ENCODE measurements around the gene TBC1D14. TPM values are rescaled to one million over a fixed set of nuclear protein-coding genes. Genes with fewer than 3 reads are reported as not detected.

Gene TBC1D14
- total and polyA plus RNA-seq, 2 of the 4 experiments (the other 2 are of a cell fraction) = 31.7 to 40.7 TPM

DNA sequence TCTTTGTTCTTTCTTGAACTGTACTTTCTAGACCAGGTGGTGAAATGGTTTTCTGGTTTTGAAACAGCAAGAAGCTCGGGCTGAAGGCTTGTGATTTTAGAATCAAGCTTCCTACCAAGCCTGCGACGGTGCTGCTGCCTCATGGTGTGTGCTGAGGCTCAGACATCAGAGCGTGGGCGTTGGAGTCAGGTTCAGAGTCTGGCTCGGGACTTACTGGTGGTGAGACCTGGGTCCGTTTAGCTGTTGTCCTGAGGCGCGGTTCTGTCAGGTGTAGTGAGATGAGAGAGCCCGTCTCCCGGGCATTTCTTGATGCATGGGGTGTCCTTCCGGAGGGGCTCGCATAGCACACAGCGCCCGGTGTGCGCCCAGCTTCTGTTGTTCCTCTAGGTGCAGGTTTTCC, 113.9 kb downstream of the TBC1D14 start:
- no peaks in the 10 kb centered on the region for H3K9me3 ChIP-seq (ENCODE audit: control insufficient read depth, insufficient read depth, low read length)
- peaks cover 8% of the 10 kb centered on the region for H3K4me1 ChIP-seq (ENCODE audit: control insufficient read depth, insufficient read depth, low read length)
- in situ Hi-C loops (cut with MboI; ENCODE audit: low sequenced_read_pairs) (no loop called here), intact Hi-C loops (cut with micrococcal nuclease) (no loop called here), dilution Hi-C loops (cut with HindIII; ENCODE audit: low sequenced_read_pairs, unreplicated experiment) (no loop called here)
- CTCF ChIA-PET = no interaction called here
- H3K36me3 ChIP-seq (ENCODE audit: control insufficient read depth, insufficient read depth, low read length) = peaks cover 35% of the 10 kb centered on the region
- H2BK120ac ChIP-seq (ENCODE audit: low read depth, low read length) = peak overlapping the region; percentile 87
- peak overlapping the region; percentile 92 for H3K4ac ChIP-seq (ENCODE audit: low read depth, low read length)
- H4K5ac ChIP-seq (ENCODE audit: low read depth, low read length) = peak overlapping the region; percentile 49; the same call in 1 of the 2 replicates
- peak overlapping the region; percentile 5 to 51; a peak in 2 of 4 replicates for H4K8ac ChIP-seq (ENCODE audit: low read depth in 2 of 2, low read length in 2 of 2)
- H3K4me3 ChIP-seq (ENCODE audit: insufficient read depth, low read depth, low read length) = no peak overlapping the region
- ATAC-seq (ENCODE audit: low read depth) (no peak), DNase-seq (no peak)
- H3K4me2 ChIP-seq (ENCODE audit: low read depth, low read length) = no peak overlapping the region
- no peak overlapping the region for H3K9ac ChIP-seq (ENCODE audit: low read depth, low read length)
- no peaks in the 10 kb centered on the region for H4K20me1 ChIP-seq (ENCODE audit: insufficient read depth, low read length)
- H3K56ac ChIP-seq (ENCODE audit: extremely low read depth, insufficient read depth, low read length) = no peak overlapping the region
- H4K91ac ChIP-seq (ENCODE audit: insufficient read depth, low read depth, low read length) = peak overlapping the region; percentile 57
- H2BK20ac ChIP-seq (ENCODE audit: low read depth, low read length) = peak overlapping the region; percentile 77
- H3K27me3 ChIP-seq (ENCODE audit: control insufficient read depth, insufficient read depth, low read length) = no peaks in the 10 kb centered on the region
- peak overlapping the region; percentile 71 for H2AK5ac ChIP-seq (ENCODE audit: low read depth, low read length)
- H2AFZ ChIP-seq (replicated peaks; ENCODE audit: low read length, poor library complexity) = no peak overlapping the region
- 97% methylated on average over 6 of the region's 16 CpGs; no CpG with 5 or more reads in 1 of the 2 experiments for WGBS, 2 experiments (ENCODE audit: extremely low coverage in 2 of 2, insufficient read length in 1 of 2)
- POLR2A ChIA-PET (ENCODE audit: unreplicated experiment) = no interaction called here
- H3K9me1 ChIP-seq (ENCODE audit: insufficient read depth, low read length) = peaks cover 20% of the 10 kb centered on the region
- H2AK9ac ChIP-seq (replicated peaks; ENCODE audit: low read depth, low read length, poor library complexity) = peak overlapping the region; percentile 67
- H3K27ac ChIP-seq (ENCODE audit: insufficient read depth, low read length) = no peak overlapping the region
- peak overlapping the region; percentile 87 for H3K23ac ChIP-seq (ENCODE audit: low read depth, low read length)
- H3K79me1 ChIP-seq (ENCODE audit: low read depth in 1 of 2, low read length in 2 of 2) = peaks cover 23 to 54% of the 10 kb centered on the region in 2 experiments; a peak in 3 of 4 replicates
- TF ChIP-seq CEBPB (IDR thresholded peaks at IDR 0.05; ENCODE audit: low read depth, low read length) = no peak
- TF ChIP-seq RFX5 (IDR thresholded peaks at IDR 0.05; ENCODE audit: low read depth, low read length) = no peak
- TF ChIP-seq MAFK (IDR thresholded peaks at IDR 0.05; ENCODE audit: low read depth, low read length) = no peak
- TF ChIP-seq, protein P1, sequence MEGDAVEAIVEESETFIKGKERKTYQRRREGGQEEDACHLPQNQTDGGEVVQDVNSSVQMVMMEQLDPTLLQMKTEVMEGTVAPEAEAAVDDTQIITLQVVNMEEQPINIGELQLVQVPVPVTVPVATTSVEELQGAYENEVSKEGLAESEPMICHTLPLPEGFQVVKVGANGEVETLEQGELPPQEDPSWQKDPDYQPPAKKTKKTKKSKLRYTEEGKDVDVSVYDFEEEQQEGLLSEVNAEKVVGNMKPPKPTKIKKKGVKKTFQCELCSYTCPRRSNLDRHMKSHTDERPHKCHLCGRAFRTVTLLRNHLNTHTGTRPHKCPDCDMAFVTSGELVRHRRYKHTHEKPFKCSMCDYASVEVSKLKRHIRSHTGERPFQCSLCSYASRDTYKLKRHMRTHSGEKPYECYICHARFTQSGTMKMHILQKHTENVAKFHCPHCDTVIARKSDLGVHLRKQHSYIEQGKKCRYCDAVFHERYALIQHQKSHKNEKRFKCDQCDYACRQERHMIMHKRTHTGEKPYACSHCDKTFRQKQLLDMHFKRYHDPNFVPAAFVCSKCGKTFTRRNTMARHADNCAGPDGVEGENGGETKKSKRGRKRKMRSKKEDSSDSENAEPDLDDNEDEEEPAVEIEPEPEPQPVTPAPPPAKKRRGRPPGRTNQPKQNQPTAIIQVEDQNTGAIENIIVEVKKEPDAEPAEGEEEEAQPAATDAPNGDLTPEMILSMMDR (conservative IDR thresholded peaks at IDR 0.05; ENCODE audit: low read depth, low read length) = no peak
- TF ChIP-seq FOS (IDR thresholded peaks at IDR 0.05; ENCODE audit: low read depth, low read length) = no peak
- peak overlapping the region; percentile 86 for H2BK5ac ChIP-seq (ENCODE audit: low read depth, low read length, poor library complexity, severe bottlenecking)
- H2BK15ac ChIP-seq (ENCODE audit: low read depth, low read length) = peak overlapping the region; percentile 33; the same call in 1 of the 3 replicates
- H3K14ac ChIP-seq (replicated peaks; ENCODE audit: low read depth, low read length) = peak overlapping the region; percentile 58
- H3K18ac ChIP-seq (ENCODE audit: low read depth, low read length) = no peak overlapping the region; the same call in 1 of the 2 replicates
- BruUV-seq (replicated peaks) = no TSS peak
